ENCODE results near the gene KCTD16. TPM values are rescaled to one million over a fixed set of nuclear protein-coding genes. Genes with fewer than 3 reads are reported as not detected.
A peak's percentile ranks its signal among the peaks of the same experiment; 100 is the strongest.

Gene KCTD16
- polyA plus RNA-seq, 2 of the 4 experiments (the other 2 are of a cell fraction) = 0.10 to 0.32 TPM

GRCh38 chr5:144133050-144133633, 37.5 kb upstream of the KCTD16 start:
- POLR2A ChIA-PET = no interaction called here
- WGBS (ENCODE audit: missing lambda C conversion rate) = 79% methylated on average over 4 of the region's 4 CpGs
- no peak for ATAC-seq

GRCh38 chr5:144134194-144134826, 36.4 kb upstream of the KCTD16 start:
- Histone ChIP-seq H3K4me2 (no peak overlapping the region), H3K4me1 (no peaks in the 10 kb centered on the region), H3K27ac (no peak overlapping the region), H3K9me3 (no peaks in the 10 kb centered on the region), H3K4me3 (no peak overlapping the region)
- peak; percentile 13 for FAIRE-seq
- POLR2A ChIA-PET = no interaction called here
- no peak for TF ChIP-seq HOXA7 (CRISPR knock-in tag; IDR thresholded peaks at IDR 0.05)
- TF ChIP-seq HOXB5 (CRISPR knock-in tag; IDR thresholded peaks at IDR 0.05) = no peak
- no peak for TF ChIP-seq RCOR1 (IDR thresholded peaks at IDR 0.05; ENCODE audit: low read depth, low read length)
- no peak for TF ChIP-seq CBX2 (IDR thresholded peaks at IDR 0.05; ENCODE audit: borderline replicate concordance, low read depth)
- TF ChIP-seq HDAC2 (IDR thresholded peaks at IDR 0.05) = no peak
- peak; percentile 70 for TF ChIP-seq MAFK (IDR thresholded peaks at IDR 0.05; ENCODE audit: partially characterized antibody)
- no peak for TF ChIP-seq EP300 (IDR thresholded peaks at IDR 0.05)
- TF ChIP-seq CHD4 (IDR thresholded peaks at IDR 0.05; ENCODE audit: borderline replicate concordance) = no peak
- no peak for TF ChIP-seq HMGXB4 (CRISPR knock-in tag; IDR thresholded peaks at IDR 0.05; ENCODE audit: borderline replicate concordance)
- CTCF ChIA-PET = interaction anchor here (1.4 to 5.0 kb wide), 2 partner anchors 8 to 309 kb away, joined by 3 to 37 read pairs; no protein-coding TSS in a partner anchor
- WGBS (ENCODE audit: missing lambda C conversion rate) = 57% methylated on average over 2 of the region's 2 CpGs
- no peak for DNase-seq (ENCODE audit: low read depth in 1 of 2, low spot score in 1 of 2)
- no peak for ATAC-seq

More at GRCh38 chr5:144133050-144133633, 37.5 kb upstream of the KCTD16 start:
- DNase-seq (ENCODE audit: low read depth in 1 of 2, low spot score in 1 of 2) (no peak), FAIRE-seq (peak; percentile 43)
- Histone ChIP-seq H3K4me3 (no peak overlapping the region), H3K4me2 (no peak overlapping the region), H3K9me3 (no peaks in the 10 kb centered on the region), H3K4me1 (no peaks in the 10 kb centered on the region), H3K27ac (no peak overlapping the region)
- CTCF ChIA-PET = interaction anchor here (0.7 to 5.0 kb wide), 3 partner anchors 9 to 308 kb away, joined by 3 to 37 read pairs (median 3); no protein-coding TSS in a partner anchor
- TF ChIP-seq HOXA7 (CRISPR knock-in tag; IDR thresholded peaks at IDR 0.05) (no peak), RAD21 (conservative IDR thresholded peaks at IDR 0.05 in 1 of 2, IDR thresholded peaks at IDR 0.05 in 1 of 2) (no peak), MAFK (IDR thresholded peaks at IDR 0.05; ENCODE audit: partially characterized antibody) (peak; percentile 62)

GRCh38 chr5:144135113-144135762, 35.4 kb upstream of the KCTD16 start:
- no peak overlapping the region for H3K27ac ChIP-seq
- WGBS (ENCODE audit: missing lambda C conversion rate) = 87% methylated on average over 3 of the region's 3 CpGs
- no peak overlapping the region for H3K4me2 ChIP-seq
- H3K4me1 ChIP-seq = no peaks in the 10 kb centered on the region
- ATAC-seq (no peak), FAIRE-seq (no peak), DNase-seq (ENCODE audit: low read depth in 1 of 2, low spot score in 1 of 2) (no peak)
- ChIA-PET CTCF (no interaction called here), POLR2A (interaction anchor here (0.7 kb wide), 1 partner anchor 894 kb away, joined by 5 read pairs; no protein-coding TSS in a partner anchor)
- no peak overlapping the region for H3K4me3 ChIP-seq
- no peak for TF ChIP-seq E2F6 (IDR thresholded peaks at IDR 0.05; ENCODE audit: borderline replicate concordance, low read depth)
- TF ChIP-seq JUN (IDR thresholded peaks at IDR 0.05) = no peak
- no peak for TF ChIP-seq CHD4 (IDR thresholded peaks at IDR 0.05; ENCODE audit: borderline replicate concordance)
- TF ChIP-seq HOXB5 (CRISPR knock-in tag; IDR thresholded peaks at IDR 0.05) = no peak
- no peak for TF ChIP-seq CEBPB (IDR thresholded peaks at IDR 0.05)
- no peak for TF ChIP-seq FOSL2 (IDR thresholded peaks at IDR 0.05)
- TF ChIP-seq FOSL2 (CRISPR knock-in tag; IDR thresholded peaks at IDR 0.05) = no peak
- no peak for TF ChIP-seq POLR2A (IDR thresholded peaks at IDR 0.05; ENCODE audit: low read length)
- no peak for TF ChIP-seq KDM1A (IDR thresholded peaks at IDR 0.05; ENCODE audit: low read depth)
- TF ChIP-seq HES2 (IDR thresholded peaks at IDR 0.05) = no peak
- no peak for TF ChIP-seq POLR2AphosphoS2 (conservative IDR thresholded peaks at IDR 0.05; ENCODE audit: low read length)
- no peak for TF ChIP-seq ZSCAN20 (CRISPR knock-in tag; IDR thresholded peaks at IDR 0.05)
- TF ChIP-seq HMGXB4 (CRISPR knock-in tag; IDR thresholded peaks at IDR 0.05; ENCODE audit: borderline replicate concordance) = no peak
- TF ChIP-seq CTCF (IDR thresholded peaks at IDR 0.05) = no peak
- no peak for TF ChIP-seq USF2 (IDR thresholded peaks at IDR 0.05)
- TF ChIP-seq NPAS2 (CRISPR knock-in tag; IDR thresholded peaks at IDR 0.05; ENCODE audit: borderline replicate concordance) = no peak
- no peak for TF ChIP-seq PHF8 (IDR thresholded peaks at IDR 0.05; ENCODE audit: borderline replicate concordance, low read depth)
- no peaks in the 10 kb centered on the region for H3K9me3 ChIP-seq
